Germinal center (tissue), 1 donor: ENCODE measurements around the gene FARSA.
"Not testable (repeated sequence)": the region's sequence is repeated elsewhere in the genome, so short reads cannot be mapped to it uniquely, and the experiment has no call there.

Source experiments
- DNase-seq: peaks from one replicate; pipeline ENCODE4 v3.0.0; 2012; ENCODE audit warnings: mixed read lengths, low spot score

Gene FARSA

DNA sequence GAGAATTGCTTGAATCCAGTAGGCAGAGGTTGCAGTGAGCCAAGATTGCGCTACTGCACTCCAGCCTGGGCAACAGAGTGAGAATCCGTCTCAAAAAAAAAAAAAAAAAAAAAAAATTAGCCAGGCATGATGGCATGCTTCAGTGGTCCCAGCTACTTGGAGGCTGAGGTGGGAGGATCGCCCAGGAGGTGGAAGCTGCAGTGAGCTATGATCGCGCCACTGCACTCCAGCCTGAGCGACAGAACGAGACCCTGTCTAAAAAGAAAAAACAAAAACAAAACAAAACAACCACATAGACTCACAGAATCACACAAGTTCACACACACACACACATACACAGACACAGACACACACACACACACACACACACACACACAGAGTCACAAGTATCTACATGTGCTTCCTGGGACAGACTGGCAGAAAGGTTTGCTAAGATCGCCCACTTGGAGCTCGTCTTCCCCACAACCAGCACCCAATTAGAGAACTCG lies 43.2 kb downstream of the FARSA start:
- not testable (repeated sequence) for DNase-seq

DNA sequence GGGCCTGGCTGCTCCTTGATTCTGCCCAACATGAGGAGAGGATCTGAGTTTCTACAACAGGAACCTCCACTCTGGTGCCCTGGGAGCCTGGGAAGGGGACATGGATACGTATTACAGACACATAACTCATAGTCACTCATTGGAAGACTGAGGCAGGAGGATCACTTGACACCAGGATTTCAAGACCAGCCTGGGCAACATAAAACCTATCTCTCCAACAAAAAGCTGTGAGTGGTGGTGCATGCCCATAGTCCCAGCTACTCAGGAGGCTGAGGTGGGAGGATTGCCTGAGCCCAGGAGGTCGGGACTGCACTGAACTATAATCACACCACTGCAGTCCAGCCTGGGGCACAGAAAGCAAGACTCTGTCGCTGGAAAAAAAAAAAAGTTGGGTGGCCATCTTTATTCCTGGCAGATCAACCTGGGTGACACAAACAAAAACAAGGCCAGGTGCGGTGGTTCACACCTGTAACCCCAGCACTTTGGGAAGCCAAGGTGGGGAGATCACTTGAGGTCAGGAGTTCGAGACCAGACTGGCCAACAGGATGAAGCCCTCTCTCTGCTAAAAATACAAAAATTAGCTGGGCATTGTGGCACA lies 45.4 kb downstream of the FARSA start:
- DNase-seq = no peak

DNA sequence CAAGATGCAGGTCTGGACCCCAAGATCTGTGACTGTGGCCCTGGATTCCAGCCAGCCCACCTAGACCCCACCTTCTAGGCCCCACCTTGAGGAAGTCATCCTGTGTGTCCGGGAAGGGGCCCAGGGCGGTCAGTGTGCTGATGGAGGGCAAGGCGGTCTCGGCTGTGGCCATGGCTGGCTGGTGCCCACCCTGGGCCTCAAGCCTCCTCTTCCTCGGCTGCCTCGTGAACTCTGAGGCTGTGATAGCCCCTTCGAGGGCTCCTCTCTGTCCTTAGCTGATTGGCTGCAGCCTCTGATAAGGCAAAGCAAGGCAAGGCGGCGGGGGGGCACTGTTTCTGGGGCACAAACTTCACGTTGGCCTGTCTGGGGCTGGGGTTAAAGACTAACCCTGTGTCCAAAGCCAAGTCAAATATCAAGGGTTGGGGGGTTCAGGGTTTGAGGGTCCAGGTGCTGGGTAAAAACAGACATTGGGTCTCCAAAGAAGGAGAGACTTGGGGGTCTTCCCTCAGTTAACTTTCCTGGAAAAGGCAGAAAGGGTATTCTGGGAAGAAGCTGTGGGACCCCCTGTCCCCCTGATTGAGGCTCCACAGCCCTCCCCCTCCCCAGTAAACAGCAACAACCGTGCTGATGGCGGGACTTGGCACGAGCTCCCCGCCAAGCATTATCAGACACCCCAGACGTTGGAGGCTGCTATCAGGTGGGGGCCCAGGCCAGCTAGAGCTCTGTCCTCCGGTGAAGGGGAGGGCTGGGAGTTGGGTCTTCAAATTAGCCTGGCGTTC lies 46.4 kb downstream of the FARSA start, which contains the start of gene KLF1:
Gene KLF1, minus strand, starts transcription at position 233 of the 779 bp plus-strand sequence. Its CDS starts 61 bp downstream, at position 172.
- no peak for DNase-seq

DNA sequence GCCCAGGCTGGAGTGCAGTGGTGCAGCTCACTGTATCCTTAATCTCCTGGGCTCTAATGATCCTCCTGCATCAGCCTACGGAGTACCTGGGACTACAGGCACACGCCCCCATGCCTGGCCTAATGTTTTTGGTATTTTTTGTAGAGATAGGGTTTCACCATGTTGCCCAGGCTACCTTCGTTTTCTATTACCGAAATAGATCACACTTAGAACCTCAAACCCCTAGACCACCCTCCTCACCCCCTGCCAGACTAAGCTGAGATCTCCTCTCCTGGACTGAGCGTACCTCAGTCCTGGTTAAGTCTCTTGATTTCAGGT lies 46.9 kb downstream of the FARSA start:
- no peak for DNase-seq

DNA sequence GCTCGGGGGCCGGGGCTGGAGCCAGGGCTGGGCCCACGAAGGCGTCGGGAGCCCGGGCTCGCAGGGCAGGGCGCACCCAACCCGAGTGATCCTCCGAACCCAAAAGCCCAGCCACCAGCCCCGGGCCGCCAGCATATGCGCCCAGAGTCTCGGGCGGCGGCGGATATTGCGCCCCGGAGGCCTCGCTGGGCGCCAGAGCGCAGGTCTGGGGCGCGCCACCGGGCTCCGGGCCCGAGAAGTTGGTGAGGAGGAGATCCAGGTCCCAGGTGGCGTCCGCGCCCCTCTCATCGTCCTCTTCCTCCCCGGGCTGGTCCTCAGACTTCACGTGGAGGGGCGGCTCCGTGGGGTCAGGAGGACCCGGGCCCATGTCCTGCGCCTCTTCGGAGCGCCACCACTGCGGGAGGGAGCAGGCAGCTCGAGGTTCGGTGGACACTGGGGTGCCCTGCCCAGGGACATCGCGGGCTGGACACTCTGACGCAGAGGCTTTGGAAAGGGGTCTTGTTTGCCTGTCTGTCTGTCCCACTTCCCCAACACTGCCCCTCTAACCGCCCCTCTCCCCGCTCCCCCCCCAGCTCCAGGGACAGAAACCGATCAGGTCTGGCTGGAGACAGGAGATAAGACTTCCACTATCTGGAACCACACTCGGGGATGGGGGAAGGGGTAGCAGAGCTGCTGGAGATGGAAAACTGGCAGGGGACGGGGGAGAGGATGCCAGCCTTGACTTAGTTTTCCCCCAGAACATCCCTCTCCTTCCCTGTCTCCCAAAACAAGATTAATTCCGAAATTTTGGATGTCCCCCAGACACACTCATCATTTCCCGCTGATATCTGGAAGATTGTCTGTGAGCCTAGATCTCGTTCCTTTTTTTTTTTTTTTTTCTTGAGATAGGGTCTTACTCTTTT lies 47.5 kb downstream of the FARSA start:
- DNase-seq = no peak

DNA sequence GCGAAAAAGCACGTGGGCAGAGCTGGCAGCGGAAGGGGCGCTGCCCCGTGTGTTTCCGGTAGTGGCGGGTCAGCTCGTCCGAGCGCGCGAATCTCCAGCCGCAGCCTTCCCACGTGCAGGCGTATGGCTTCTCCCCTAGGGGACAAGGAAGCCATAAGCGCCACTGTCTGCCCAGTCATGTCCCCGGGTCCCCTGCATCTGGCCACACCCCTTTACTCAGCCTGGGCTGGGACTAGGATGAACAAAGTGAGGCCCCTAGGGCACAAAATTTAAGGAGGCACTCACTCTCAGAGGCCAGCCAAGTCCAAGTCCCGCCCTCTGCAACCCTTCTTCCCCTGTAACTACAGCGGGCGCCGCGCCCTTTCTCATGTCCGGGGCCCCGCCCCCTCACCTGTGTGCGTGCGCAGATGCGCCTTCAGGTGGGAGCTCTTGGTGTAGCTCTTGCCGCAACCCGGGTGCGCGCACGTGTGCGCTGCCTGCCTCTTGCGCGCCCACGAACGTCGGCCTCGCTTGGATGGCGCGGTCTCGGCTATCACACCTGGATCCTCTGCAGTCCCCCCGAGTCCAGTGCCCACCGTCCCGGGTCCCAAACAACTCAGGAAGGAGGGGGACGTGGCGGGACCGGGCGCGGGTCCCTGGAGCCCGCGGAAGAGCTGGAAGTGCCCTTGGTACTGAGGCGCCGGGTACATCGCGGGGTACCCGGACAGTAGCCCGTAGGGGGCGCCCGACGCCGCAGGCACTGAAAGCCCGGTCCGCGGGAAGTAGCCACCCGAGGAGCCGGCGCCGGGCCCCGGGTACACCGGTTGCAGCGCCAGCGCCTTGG lies 48.4 kb downstream of the FARSA start:
- DNase-seq = peak; percentile 93

DNA sequence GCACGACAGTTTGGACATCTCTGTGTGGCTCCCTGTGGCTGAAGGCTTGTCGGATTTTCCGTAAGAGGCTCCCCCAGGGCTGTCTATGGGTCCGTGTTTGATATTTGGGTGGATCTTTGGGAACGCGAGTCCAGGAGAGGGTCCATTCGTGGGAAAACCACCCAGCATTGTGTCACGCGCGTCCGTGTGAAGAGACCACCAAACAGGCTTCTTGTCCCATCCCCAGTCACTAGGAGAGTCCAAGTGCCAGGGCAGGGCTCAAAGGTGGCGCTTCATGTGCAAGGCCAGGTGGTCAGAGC lies 48.9 kb downstream of the FARSA start:
- DNase-seq = no peak

DNA sequence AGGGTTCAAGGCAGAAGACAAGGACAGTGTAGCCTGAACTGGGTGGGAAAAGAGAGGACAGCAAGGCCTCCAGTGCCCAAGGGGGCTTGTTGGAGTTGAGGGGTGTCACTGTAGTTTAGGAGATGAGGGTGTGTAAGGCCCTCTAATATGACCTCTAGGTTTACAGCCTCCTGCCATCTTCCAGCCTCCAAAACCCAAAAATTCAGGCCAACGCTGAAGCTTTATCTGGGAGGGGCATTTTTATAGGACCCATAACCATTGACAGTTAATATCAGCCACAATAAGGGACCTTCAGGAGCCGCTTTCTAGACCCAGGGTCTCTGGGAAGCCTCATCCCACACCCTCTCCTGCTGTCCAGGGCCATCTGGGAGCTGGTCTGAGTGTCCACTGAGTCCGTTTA lies 49.3 kb downstream of the FARSA start:
- no peak for DNase-seq

DNA sequence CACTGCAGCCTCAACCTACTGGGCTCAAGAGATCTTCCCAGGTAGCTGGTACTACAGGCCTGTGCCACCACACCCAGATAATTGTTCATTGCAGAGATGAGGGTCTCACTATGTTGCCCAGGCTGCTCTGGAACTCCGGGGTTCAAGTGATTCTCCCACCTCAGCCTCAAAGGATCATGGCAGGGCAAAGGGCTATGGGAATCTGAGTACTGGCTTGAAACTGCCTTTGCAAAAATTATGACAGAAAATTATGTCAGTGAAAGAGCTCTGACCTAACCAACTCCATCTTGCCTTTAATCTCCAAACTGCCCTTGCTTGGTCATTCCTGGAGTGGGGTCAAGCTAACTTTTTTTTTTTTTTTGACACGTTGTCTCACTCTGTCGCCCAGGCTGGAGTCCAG lies 50.9 kb downstream of the FARSA start:
- DNase-seq = no peak

DNA sequence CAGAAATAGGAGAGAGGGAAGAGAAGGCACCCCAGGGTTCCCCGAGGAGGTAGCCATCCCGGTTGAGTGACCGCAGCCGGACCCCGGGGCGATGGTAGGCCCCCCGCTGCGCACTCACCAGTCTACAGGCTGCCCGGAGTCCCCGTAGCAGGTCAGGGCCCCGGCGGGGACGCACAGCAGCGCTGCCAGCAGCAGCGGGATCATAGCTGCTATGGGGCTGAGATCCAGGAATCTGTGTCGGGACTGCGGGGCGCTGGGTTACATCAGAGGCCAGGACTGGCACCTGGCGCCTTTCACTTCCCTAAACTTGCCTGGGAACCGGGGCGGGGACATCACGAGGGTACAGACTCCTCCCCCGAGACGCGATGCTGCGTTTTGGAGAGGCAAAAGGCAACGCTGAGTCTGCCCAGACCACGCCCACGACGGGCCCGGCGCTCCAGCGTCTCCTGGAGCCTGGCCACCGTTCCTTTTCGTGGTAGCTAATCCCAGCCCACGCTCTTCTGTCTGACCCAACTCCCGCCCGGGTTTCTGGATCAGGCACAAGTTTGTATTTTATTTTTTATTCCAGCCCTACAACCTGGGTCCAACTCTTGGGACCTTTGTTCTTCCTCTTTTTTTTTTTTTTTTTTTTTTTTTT lies 52.2 kb downstream of the FARSA start, which contains the start of gene DNASE2:
Gene DNASE2, minus strand, starts transcription at position 278 of the 637 bp plus-strand sequence. Its CDS starts 74 bp downstream, at position 204.
- peak; percentile 96 for DNase-seq

DNA sequence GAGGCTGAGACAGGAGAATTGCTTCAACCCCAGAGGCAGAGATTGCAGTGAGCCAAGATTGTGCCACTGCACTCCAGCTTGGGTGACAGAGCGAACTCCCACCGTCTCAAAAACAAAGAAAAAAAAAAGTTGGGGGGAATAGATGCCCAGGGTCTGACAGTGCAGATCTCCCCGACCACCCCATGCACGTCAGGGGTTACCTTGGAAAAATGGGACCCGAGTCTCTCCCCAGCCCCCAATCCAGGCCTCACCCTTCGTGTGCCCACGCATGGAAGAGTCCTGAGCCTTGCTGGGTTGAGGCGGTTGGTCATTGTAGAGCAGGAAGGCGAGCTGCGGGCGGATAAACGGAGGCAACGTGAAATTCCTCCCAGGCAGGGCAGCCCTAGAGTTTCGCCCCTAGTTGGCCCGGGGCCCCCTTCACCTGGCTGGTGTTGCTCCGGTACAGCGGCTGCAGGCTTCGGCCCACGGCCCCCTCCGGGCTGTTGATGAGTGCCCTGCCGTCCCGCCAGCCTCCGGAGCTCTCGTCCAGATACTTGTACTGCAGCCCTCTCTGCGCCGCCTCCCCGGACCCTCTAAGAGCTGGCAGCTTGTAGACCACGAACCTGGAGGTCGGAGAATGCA lies 52.9 kb downstream of the FARSA start:
- DNase-seq = peak; percentile 33

DNA sequence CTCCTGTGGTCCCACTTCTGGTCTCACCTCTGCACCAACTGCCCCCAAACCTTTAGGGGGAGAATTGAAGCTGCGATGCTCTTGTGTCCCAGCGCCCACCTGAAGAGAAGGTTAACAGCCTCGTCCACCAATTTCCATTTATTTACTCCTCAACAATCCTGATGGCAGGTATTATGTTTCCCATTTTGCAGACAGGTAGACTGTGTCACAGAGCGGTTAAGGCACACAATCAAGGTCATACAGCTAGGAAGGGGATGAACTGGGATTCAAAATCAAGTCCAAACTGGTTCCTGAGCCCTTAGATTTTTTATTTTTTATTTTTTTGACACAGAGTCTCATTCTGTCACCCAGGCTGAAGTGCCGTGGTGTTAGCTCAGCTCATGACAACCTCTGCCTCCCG lies 58.4 kb downstream of the FARSA start:
- DNase-seq = no peak

DNA sequence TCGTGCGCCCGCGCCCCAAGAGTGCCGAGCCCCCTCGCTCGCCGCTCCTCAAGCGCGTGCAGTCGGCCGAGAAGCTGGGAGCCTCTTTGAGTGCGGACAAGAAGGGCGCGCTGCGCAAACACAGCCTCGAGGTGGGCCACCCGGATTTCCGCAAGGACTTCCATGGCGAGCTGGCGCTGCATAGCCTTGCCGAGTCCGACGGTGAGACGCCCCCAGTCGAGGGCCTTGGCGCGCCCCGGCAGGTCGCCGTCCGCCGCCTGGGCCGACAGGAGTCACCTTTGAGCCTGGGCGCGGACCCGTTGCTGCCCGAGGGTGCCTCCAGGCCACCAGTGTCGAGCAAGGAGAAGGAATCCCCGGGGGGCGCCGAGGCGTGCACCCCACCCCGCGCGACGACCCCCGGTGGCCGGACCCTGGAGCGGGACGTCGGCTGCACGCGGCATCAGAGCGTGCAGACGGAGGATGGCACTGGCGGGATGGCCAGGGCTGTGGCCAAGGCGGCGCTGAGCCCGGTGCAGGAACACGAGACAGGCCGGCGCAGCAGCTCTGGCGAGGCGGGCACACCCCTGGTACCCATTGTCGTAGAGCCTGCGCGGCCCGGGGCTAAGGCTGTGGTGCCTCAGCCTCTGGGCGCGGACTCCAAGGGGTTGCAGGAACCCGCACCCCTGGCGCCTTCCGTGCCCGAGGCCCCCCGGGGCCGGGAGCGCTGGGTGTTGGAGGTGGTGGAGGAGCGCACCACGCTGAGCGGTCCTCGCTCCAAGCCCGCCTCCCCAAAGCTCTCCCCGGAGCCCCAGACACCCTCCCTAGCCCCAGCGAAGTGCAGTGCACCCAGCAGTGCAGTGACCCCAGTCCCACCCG lies 59.4 kb downstream of the FARSA start:
- no peak for DNase-seq

DNA sequence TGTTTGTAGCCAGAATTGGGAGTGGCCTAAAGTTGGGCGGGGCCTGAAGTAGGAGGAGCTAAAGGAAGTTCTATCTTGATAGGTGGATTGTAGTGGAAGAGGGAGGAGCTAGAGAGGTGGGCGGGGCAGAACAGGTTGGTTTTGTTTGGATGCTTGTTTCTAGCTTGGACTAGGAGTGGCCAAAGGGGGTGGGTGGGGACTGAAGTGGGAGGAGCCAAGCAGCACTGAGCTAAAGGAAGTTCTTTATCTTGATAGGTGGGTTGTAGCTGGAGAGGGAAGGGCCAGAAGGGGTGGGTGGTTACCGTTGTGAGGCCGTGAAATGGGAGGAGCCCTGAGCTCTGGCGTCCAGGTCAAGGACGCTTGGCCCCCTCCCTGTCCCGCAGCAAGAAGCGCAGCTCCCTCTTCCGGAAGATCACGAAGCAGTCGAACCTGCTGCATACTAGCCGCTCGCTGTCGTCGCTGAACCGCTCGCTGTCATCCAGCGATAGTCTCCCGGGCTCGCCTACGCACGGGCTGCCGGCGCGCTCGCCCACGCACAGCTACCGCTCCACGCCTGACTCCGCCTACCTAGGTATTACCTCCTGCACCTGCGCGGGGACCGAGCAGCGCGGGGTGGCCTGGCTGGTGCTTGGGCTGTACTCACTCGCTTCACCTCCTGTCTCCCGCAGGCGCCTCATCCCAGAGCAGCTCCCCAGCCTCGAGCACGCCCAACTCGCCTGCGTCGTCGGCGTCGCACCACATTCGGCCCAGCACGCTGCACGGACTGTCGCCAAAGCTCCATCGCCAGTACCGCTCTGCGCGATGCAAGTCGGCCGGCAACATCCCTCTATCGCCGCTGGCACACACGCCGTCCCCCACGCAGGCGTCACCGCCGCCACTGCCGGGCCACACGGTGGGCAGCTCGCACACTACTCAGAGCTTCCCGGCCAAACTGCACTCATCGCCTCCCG lies 60.3 kb downstream of the FARSA start:
- DNase-seq = peak; percentile 65
